ENCODE measurements around the gene PCSK4. TPM values are rescaled to one million over a fixed set of nuclear protein-coding genes. Genes with fewer than 3 reads are reported as not detected.

The PCSK4 gene
- total and polyA plus RNA-seq, 2 of the 13 experiments (the other 11 are each of a cell fraction or from before 2014, with no cell fraction given), result 2.0 to 2.7 TPM

- TF ChIP-seq ZNF512 (CRISPR knock-in tag; IDR thresholded peaks at IDR 0.05), result 0 out of 2 replicates have a peak, but pooled peaks have one; percentile 12
- peak; percentile 72; the same call in 1 of the 2 replicates for TF ChIP-seq ZNF337 (CRISPR knock-in tag; IDR thresholded peaks at IDR 0.05; ENCODE audit: borderline replicate concordance, low read depth)
- 0 out of 2 replicates have a peak, but pooled peaks have one; percentile 62 for TF ChIP-seq ZNF160 (CRISPR knock-in tag; IDR thresholded peaks at IDR 0.05)
- no peak for TF ChIP-seq ARID2 (CRISPR knock-in tag; IDR thresholded peaks at IDR 0.05; ENCODE audit: borderline replicate concordance)
- peak; percentile 98 for TF ChIP-seq MED8 (CRISPR knock-in tag; IDR thresholded peaks at IDR 0.05; ENCODE audit: insufficient replicate concordance)
- TF ChIP-seq ZKSCAN8 (CRISPR knock-in tag; IDR thresholded peaks at IDR 0.05; ENCODE audit: borderline replicate concordance), result peak; percentile 99
- TF ChIP-seq FOXA3 (CRISPR knock-in tag; IDR thresholded peaks at IDR 0.05), result peak; percentile 87
- TF ChIP-seq EZH2 (conservative IDR thresholded peaks at IDR 0.05; ENCODE audit: low read depth, low read length), result no peak
- peak; percentile 93 for TF ChIP-seq ZNF335 (CRISPR knock-in tag; IDR thresholded peaks at IDR 0.05)
- TF ChIP-seq RFX3 (CRISPR knock-in tag; IDR thresholded peaks at IDR 0.05), result no peak
- no peak for TF ChIP-seq NCOA5 (CRISPR knock-in tag; IDR thresholded peaks at IDR 0.05)
- TF ChIP-seq ZNF614 (CRISPR knock-in tag; IDR thresholded peaks at IDR 0.05; ENCODE audit: borderline replicate concordance), result peak; percentile 93
- TF ChIP-seq ZNF317 (CRISPR knock-in tag; IDR thresholded peaks at IDR 0.05), result peak; percentile 83
- peak; percentile 100 for TF ChIP-seq TAF1 (CRISPR knock-in tag; IDR thresholded peaks at IDR 0.05)
- TF ChIP-seq TFE3 (CRISPR knock-in tag; IDR thresholded peaks at IDR 0.05), result peak; percentile 53; the same call in 1 of the 2 replicates
- TF ChIP-seq SETDB1 (CRISPR knock-in tag; IDR thresholded peaks at IDR 0.05; ENCODE audit: borderline replicate concordance), result no peak
- no peak for TF ChIP-seq BCLAF1 (IDR thresholded peaks at IDR 0.05)
- TF ChIP-seq MIER2 (CRISPR knock-in tag; IDR thresholded peaks at IDR 0.05), result peak; percentile 87
- TF ChIP-seq ZNF3 (CRISPR knock-in tag; IDR thresholded peaks at IDR 0.05), result no peak
- TF ChIP-seq IRX3 (CRISPR knock-in tag; IDR thresholded peaks at IDR 0.05; ENCODE audit: borderline replicate concordance, low read depth), result no peak
- TF ChIP-seq POLR2G (IDR thresholded peaks at IDR 0.05; ENCODE audit: low read depth, low read length), result peak; percentile 98
- peak; percentile 94 for TF ChIP-seq DMAP1 (CRISPR knock-in tag; IDR thresholded peaks at IDR 0.05)
- TF ChIP-seq ZNF615 (CRISPR knock-in tag; IDR thresholded peaks at IDR 0.05; ENCODE audit: borderline replicate concordance), result peak; percentile 37; the same call in 1 of the 2 replicates
These were observed 51.9 kb downstream of the PCSK4 start, which contains the start of gene RPS15 (continued) for GRCh38 chr19:1438035-1438932.

Data from HepG2 (cell line).